ENCODE data around the gene SPO11.

The SPO11 gene

GRCh38 chr20:57391439-57392301 lies 62.1 kb downstream of the SPO11 start:
- no peak for DNase-seq (ENCODE audit: low spot score)

- DNase-seq (ENCODE audit: low spot score) = no peak
These were observed 63.1 kb downstream of the SPO11 start for GRCh38 chr20:57392512-57393271.

All from pons (tissue), 1 donor.